ES-I3 (cell line): ENCODE measurements around the gene ZNF184.

Source experiments
- H3K36me3 ChIP-seq: 2 replicates; pipeline ENCODE4 v1.6.1; 2013; ENCODE audit warnings: mild to moderate bottlenecking, low read length, control low read depth, moderate library complexity; ENCODE audit not compliant: insufficient read depth
- H3K4me1 ChIP-seq: 2 replicates; pipeline ENCODE4 v1.6.1; 2013; ENCODE audit warnings: mild to moderate bottlenecking, control low read depth, low read length; ENCODE audit not compliant: insufficient read depth
- H3K9ac ChIP-seq: 2 replicates; pipeline ENCODE4 v1.6.1; 2013; ENCODE audit warnings: low read depth, mild to moderate bottlenecking, low read length, moderate library complexity
- H3K9me3 ChIP-seq: 2 replicates; pipeline ENCODE4 v1.6.1; 2013; ENCODE audit warnings: mild to moderate bottlenecking, low read length, moderate library complexity; ENCODE audit not compliant: control insufficient read depth, insufficient read depth

The ZNF184 gene

DNA sequence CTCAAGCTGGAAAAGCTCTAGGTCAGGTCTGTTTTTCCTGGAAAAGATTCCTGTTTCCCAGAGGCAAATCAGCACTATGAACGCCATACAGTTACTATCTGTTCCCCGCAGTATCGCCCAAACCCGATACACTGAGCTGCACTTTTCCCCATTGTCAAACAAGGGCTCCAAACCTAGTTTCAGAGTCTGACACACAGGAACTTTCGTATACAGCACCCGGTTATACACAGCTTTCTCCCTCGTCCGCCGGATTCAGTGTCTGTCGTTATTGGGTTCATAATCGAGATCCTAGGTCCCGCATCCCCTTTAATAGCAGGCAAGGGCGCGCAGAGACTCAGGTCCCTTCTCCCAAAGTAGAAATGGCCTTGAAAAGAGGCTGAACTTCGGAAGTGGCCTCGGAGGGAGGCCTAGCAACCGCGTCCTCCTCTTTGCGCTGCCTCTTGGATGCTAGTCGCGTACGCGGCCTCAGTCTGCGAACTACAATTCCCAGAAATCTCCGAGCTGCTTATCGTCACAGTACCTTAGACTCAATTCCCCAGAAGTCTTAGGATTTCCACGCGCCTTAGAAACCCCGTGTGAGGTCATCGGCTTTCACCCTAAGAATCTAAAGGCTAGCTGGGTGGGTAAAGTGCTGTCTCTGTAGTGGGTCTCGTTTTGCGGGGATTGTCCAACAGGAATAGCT, 50.1 kb downstream of the ZNF184 start:
- peaks cover 2% of the 10 kb centered on the region; the same call in 1 of the 2 replicates for H3K9me3 ChIP-seq
- H3K36me3 ChIP-seq: no peaks in the 10 kb centered on the region
- H3K9ac ChIP-seq: no peak overlapping the region
- no peaks in the 10 kb centered on the region for H3K4me1 ChIP-seq

DNA sequence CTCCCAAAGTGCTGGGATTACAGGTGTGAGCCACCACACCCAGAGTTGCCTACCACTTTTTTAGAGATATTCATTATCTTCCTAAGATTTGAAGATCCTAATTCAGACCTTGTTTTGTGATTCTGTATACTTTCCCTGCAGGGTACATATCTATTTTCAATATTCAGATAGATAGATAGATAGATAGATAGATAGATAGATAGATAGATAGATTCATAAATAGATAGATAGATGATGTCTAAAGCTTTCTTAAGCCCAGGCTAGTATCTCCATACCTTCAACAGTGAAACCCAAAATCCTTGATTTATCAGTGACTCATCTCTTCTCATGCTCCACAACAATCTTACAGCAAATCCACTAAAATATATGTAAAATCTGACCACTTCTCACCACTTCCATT, 53.5 kb downstream of the ZNF184 start:
- H3K9ac ChIP-seq: no peak overlapping the region
- no peaks in the 10 kb centered on the region for H3K4me1 ChIP-seq
- no peaks in the 10 kb centered on the region for H3K36me3 ChIP-seq
- peaks cover 3% of the 10 kb centered on the region; the same call in 1 of the 2 replicates for H3K9me3 ChIP-seq

DNA sequence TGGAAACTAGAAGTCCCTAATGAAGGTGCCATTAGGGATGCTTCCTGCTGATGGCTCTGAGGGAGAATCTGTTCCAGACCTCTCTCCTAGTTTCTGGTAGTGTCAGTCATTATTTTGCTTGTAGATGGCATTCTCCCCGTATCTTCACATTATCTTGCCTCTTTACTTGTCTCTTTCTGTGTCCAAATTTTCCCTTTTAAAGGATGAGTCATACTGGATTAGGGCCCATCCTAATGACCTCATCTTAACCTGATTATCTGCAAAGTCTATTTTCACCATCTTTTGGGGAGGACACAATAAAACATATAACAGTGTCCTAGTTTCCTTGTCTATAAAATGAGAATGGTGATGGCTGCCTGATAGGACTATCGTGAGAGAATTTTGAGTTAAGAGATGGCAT, 57.0 kb downstream of the ZNF184 start:
- Histone ChIP-seq H3K4me1 (no peaks in the 10 kb centered on the region), H3K36me3 (no peaks in the 10 kb centered on the region), H3K9me3 (peaks cover 3% of the 10 kb centered on the region; the same call in 1 of the 2 replicates), H3K9ac (no peak overlapping the region)

DNA sequence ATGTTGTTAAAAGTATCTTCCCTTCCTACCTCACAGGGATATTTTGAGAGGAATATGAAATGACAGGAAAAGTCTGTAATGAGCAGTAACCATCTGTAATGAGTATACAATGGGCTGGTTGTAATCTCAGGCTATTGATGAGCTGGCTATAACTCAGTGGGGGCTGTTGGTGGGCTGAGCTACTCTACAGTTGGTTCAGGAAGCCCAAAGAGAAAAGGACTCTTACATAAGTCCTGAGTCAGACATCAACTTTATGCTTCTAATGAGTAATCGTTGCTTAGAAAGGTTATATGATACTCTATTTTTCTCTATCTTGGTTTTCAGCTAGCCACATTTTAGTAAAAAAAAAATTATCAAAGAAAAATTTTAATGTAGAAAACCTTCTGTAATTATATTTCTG, 57.9 kb downstream of the ZNF184 start:
- H3K4me1 ChIP-seq: no peaks in the 10 kb centered on the region
- no peaks in the 10 kb centered on the region for H3K36me3 ChIP-seq
- peaks cover 3% of the 10 kb centered on the region; the same call in 1 of the 2 replicates for H3K9me3 ChIP-seq
- H3K9ac ChIP-seq: no peak overlapping the region

DNA sequence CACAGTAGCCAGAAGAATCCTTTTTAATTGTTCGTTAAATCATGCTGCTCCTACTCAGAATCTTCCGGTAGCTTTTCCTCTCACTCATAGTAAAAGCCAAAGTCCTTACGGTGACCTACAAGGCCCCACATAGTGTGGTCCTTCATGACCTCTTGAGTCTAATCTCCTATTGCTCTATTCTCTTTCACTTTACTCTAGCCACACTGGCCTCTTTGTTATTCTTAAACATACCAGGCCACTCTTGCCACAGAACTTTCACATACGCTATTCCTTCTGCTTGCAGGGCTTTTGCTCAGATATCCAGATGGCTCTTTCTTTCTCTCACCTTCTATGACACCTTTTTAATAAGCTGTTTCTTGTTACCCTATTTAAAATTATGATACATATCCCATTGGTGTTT, 58.6 kb downstream of the ZNF184 start:
- Histone ChIP-seq H3K4me1 (no peaks in the 10 kb centered on the region), H3K9ac (no peak overlapping the region), H3K36me3 (no peaks in the 10 kb centered on the region), H3K9me3 (peaks cover 3% of the 10 kb centered on the region; the same call in 1 of the 2 replicates)

DNA sequence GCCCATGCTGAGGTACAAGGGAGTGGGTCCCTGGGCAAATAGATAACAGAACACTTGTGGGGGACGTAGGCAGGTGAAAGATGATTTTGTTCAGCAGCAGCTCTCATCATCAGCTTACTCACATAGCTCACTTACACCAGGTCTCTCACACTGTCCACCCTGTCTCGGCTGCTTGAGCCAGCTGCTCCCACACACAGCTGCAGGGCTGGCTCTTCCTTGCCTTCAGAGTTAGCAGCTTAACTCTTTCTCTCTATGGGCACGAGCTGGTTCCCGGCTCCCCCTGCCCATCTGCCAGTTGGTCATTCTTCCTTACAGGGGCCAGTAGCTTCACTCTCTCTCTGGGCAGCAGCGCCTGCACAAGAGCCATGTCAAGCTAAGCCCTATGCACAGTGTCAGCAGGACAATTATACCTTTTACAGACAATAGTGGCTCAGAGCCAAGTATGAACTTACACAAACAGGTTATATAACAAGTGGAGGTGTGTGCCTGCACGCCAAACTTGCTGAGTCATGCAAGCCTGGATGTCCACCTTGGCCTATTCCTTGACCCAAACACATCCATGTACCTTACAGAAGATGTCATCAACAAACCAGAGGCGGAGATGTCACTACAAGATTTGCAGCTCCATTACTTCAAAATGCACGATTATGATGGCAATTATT, 65.6 kb downstream of the ZNF184 start:
- no peaks in the 10 kb centered on the region for H3K4me1 ChIP-seq
- peaks cover 5% of the 10 kb centered on the region for H3K9me3 ChIP-seq
- H3K36me3 ChIP-seq: no peaks in the 10 kb centered on the region
- H3K9ac ChIP-seq: no peak overlapping the region

DNA sequence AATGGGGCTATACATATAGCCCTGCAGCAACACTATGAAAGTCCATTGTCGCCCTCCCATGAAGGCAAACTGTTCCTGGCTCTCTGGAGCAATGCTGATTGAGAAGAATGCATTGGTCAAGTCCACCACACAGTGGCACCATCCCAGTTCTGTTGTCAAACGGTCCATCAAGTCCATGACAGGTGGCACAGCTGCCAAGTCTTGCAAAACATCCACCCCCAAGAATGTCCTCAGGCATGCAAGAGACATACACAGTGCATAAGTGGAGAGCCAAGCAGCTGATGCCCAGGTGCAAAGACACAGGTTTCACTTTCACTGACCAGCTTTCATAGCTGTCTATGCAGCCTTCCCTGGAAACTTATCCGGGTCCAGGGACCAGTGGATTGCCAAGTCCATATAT, 66.8 kb downstream of the ZNF184 start:
- Histone ChIP-seq H3K4me1 (no peaks in the 10 kb centered on the region), H3K9me3 (peaks cover 14% of the 10 kb centered on the region), H3K36me3 (peaks cover 5% of the 10 kb centered on the region; the same call in 1 of the 2 replicates)

DNA sequence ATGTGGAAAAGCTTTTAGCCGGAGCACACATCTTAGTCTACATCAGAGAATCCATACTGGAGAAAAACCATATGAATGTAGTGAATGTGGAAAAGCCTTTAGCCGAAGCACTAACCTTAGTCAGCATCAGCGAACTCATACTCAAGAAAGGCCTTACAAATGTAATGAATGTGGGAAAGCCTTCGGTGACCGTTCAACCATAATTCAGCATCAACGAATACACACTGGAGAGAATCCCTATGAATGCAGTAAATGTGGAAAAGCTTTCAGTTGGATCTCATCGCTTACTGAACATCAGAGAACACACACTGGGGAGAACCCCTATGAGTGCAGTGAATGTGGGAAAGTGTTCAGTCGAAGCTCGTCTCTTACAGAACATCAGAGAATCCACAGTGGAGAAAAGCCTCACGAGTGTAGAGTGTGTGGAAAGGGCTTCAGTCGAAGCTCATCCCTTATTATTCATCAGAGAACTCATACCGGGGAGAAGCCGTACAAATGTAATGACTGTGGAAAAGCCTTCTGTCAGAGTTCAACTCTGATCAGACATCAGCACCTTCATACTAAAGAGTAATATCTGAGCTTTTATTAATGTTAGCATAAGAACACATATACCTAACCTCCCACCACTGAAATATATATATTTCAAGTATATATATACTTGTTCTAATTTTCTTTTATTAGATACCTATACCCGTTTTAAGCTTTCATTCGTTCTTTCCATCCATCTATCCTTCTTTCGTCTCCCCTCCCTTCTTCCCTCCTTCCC, 71.8 kb downstream of the ZNF184 start:
- H3K9me3 ChIP-seq: peaks cover 35% of the 10 kb centered on the region
- no peak overlapping the region for H3K9ac ChIP-seq
- peaks cover 13% of the 10 kb centered on the region; the same call in 1 of the 2 replicates for H3K36me3 ChIP-seq
- H3K4me1 ChIP-seq: no peaks in the 10 kb centered on the region

More for the DNA sequence above, 66.8 kb downstream of the ZNF184 start:
- no peak overlapping the region for H3K9ac ChIP-seq
